ENCODE results near the gene KCNT2. TPM values are rescaled to one million over a fixed set of nuclear protein-coding genes. Genes with fewer than 3 reads are reported as not detected.

Gene KCNT2
- total and polyA plus RNA-seq, 9 of the 15 experiments (the other 6 are each of a cell fraction or from before 2014, with no cell fraction given) = 0.13 to 0.73 (median 0.28) TPM

DNA sequence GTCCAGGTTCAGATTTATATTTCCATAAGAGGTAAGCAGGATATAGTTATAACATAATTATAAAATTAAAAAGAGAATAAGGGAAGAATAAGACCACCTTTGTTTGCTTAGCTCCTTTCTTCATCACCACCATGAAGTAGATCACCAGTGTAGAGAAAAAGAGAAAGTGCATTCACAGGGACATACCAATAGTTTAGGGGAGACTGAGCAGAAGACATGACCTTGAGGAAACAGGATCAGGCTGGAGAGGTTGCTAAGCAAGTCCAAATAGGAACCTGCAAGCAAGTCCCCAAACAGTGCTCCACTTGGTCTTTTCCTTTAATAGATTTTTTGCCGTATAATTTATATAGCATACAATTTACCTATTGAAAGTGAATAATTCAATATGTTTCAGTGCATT lies 63.0 kb downstream of the KCNT2 start (continued):
- TF ChIP-seq, protein P1, sequence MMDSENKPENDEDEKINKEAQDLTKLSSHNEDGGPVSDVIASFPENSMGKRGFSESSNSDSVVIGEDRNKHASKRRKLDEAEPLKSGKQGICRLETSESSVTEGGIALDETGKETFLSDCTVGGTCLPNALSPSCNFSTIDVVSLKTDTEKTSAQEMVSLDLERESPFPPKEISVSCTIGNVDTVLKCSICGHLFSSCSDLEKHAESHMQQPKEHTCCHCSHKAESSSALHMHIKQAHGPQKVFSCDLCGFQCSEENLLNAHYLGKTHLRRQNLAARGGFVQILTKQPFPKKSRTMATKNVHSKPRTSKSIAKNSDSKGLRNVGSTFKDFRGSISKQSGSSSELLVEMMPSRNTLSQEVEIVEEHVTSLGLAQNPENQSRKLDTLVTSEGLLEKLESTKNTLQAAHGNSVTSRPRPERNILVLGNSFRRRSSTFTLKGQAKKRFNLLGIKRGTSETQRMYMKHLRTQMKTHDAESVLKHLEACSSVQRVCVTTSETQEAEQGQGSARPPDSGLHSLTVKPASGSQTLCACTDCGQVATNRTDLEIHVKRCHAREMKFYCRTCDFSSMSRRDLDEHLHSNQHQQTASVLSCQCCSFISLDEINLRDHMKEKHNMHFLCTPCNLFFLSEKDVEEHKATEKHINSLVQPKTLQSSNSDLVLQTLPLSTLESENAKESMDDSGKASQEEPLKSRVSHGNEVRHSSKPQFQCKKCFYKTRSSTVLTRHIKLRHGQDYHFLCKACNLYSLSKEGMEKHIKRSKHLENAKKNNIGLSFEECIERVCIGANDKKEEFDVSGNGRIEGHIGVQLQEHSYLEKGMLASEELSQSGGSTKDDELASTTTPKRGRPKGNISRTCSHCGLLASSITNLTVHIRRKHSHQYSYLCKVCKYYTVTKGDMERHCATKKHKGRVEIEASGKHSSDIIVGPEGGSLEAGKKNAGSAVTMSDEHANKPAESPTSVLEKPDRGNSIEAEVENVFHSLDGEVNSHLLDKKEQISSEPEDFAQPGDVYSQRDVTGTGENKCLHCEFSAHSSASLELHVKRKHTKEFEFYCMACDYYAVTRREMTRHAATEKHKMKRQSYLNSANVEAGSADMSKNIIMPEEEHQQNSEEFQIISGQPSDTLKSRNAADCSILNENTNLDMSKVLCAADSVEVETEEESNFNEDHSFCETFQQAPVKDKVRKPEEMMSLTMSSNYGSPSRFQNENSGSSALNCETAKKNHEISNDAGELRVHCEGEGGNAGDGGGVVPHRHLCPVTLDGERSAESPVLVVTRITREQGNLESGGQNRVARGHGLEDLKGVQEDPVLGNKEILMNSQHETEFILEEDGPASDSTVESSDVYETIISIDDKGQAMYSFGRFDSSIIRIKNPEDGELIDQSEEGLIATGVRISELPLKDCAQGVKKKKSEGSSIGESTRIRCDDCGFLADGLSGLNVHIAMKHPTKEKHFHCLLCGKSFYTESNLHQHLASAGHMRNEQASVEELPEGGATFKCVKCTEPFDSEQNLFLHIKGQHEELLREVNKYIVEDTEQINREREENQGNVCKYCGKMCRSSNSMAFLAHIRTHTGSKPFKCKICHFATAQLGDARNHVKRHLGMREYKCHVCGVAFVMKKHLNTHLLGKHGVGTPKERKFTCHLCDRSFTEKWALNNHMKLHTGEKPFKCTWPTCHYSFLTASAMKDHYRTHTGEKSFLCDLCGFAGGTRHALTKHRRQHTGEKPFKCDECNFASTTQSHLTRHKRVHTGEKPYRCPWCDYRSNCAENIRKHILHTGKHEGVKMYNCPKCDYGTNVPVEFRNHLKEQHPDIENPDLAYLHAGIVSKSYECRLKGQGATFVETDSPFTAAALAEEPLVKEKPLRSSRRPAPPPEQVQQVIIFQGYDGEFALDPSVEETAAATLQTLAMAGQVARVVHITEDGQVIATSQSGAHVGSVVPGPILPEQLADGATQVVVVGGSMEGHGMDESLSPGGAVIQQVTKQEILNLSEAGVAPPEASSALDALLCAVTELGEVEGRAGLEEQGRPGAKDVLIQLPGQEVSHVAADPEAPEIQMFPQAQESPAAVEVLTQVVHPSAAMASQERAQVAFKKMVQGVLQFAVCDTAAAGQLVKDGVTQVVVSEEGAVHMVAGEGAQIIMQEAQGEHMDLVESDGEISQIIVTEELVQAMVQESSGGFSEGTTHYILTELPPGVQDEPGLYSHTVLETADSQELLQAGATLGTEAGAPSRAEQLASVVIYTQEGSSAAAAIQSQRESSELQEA (IDR thresholded peaks at IDR 0.05; ENCODE audit: low read depth) = no peak

DNA sequence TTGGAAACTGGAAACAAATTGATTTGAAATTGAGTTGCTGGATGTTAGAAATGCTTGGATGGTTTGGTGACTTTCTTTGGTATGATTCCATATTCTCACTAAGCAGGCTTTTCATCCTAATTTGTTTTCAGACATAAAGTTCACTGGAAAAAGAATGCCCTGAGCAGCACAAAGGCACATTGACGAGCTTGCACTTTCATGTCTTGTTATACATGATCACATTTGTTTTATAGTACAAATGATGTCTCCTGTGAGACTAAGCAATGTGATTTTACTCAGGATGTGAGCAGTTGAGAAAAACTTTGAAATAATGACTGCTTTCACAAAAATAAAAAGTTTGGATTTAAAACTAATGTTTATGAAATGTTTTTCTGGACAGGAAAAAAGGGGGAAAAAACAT lies 63.6 kb downstream of the KCNT2 start:
- no peak overlapping the region for H3K27ac ChIP-seq (ENCODE audit: extremely low read depth, low read depth, low read length)
- H3K4me1 ChIP-seq (replicated peaks in 1 of 2; ENCODE audit: control insufficient read depth in 2 of 2, insufficient read depth in 2 of 2, low read length in 2 of 2) = peaks cover 0 to 4% of the 10 kb centered on the region in 2 experiments; a peak in 2 of 5 replicates
- H3K9me1 ChIP-seq (ENCODE audit: control insufficient read depth, insufficient read depth, low read length) = no peaks in the 10 kb centered on the region
- BruUV-seq (replicated peaks) = no TSS peak
- no peaks in the 10 kb centered on the region for H4K20me1 ChIP-seq (replicated peaks; ENCODE audit: control insufficient read depth, insufficient read depth, low read length)
- no peak overlapping the region for H3K4me2 ChIP-seq (ENCODE audit: insufficient read depth, low read length)
- no peak for FAIRE-seq
- H3K36me3 ChIP-seq (ENCODE audit: control insufficient read depth, insufficient read depth, low read length) = no peaks in the 10 kb centered on the region
- H3K9ac ChIP-seq (ENCODE audit: insufficient read depth in 1 of 2, low read depth in 2 of 2, low read length in 2 of 2) = no peak overlapping the region
- H3K79me2 ChIP-seq (ENCODE audit: control insufficient read depth, insufficient read depth, low read length) = no peaks in the 10 kb centered on the region
- in situ Hi-C loops (cut with MboI) (no loop called here), intact Hi-C loops (cut with micrococcal nuclease) (no loop called here)
- 42% methylated on average over 1 of the region's 1 CpG for WGBS (ENCODE audit: insufficient coverage, low coverage, missing lambda C conversion rate)
- H3K9me3 ChIP-seq (replicated peaks; ENCODE audit: control insufficient read depth, insufficient read depth, low read depth, low read length) = no peaks in the 10 kb centered on the region
- DNase-seq (ENCODE audit: extremely low read depth in 1 of 4, low spot score in 3 of 4) = no peak
- ATAC-seq = no peak
- H2AFZ ChIP-seq (ENCODE audit: low read depth, low read length) = no peak overlapping the region
- ChIA-PET CTCF (ENCODE audit: low intra/inter-chr PET ratio) (no interaction called here), POLR2A (no interaction called here)
- H3K4me3 ChIP-seq = no peak overlapping the region
- H3K27me3 ChIP-seq (ENCODE audit: control insufficient read depth in 2 of 2, insufficient read depth in 2 of 2, low read length in 2 of 2) = no peaks in the 10 kb centered on the region
- TF ChIP-seq LCOR (CRISPR knock-in tag; IDR thresholded peaks at IDR 0.05) (no peak), GABPB1 (CRISPR knock-in tag; IDR thresholded peaks at IDR 0.05) (no peak), HNRNPH1 (optimal IDR thresholded peaks at IDR 0.05; ENCODE audit: low read depth, low read length) (no peak), HMGN3 (IDR thresholded peaks at IDR 0.05; ENCODE audit: borderline replicate concordance, extremely low read depth, insufficient read length, low read depth, low read length) (no peak), ZNF41 (CRISPR knock-in tag; conservative IDR thresholded peaks at IDR 0.05) (no peak)
- TF ChIP-seq, protein P2, sequence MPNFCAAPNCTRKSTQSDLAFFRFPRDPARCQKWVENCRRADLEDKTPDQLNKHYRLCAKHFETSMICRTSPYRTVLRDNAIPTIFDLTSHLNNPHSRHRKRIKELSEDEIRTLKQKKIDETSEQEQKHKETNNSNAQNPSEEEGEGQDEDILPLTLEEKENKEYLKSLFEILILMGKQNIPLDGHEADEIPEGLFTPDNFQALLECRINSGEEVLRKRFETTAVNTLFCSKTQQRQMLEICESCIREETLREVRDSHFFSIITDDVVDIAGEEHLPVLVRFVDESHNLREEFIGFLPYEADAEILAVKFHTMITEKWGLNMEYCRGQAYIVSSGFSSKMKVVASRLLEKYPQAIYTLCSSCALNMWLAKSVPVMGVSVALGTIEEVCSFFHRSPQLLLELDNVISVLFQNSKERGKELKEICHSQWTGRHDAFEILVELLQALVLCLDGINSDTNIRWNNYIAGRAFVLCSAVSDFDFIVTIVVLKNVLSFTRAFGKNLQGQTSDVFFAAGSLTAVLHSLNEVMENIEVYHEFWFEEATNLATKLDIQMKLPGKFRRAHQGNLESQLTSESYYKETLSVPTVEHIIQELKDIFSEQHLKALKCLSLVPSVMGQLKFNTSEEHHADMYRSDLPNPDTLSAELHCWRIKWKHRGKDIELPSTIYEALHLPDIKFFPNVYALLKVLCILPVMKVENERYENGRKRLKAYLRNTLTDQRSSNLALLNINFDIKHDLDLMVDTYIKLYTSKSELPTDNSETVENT (CRISPR knock-in tag; IDR thresholded peaks at IDR 0.05) = no peak
- TF ChIP-seq, protein P3, sequence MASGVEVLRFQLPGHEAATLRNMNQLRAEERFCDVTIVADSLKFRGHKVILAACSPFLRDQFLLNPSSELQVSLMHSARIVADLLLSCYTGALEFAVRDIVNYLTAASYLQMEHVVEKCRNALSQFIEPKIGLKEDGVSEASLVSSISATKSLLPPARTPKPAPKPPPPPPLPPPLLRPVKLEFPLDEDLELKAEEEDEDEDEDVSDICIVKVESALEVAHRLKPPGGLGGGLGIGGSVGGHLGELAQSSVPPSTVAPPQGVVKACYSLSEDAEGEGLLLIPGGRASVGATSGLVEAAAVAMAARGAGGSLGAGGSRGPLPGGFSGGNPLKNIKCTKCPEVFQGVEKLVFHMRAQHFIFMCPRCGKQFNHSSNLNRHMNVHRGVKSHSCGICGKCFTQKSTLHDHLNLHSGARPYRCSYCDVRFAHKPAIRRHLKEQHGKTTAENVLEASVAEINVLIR (CRISPR knock-in tag; IDR thresholded peaks at IDR 0.05) = no peak
